Gastroesophageal sphincter (tissue), 4 donors: Measurements from ENCODE around the gene ARID1B. TPM values are rescaled to one million over a fixed set of nuclear protein-coding genes. Genes with fewer than 3 reads are reported as not detected.
A peak's percentile ranks its signal among the peaks of the same experiment; 100 is the strongest.

ENCODE experiments used
- ATAC-seq: fragments of 150-250 bp; one replicate; pipeline ENCODE4 v1.9.1; 2016; ENCODE audit warnings: mild to moderate bottlenecking, moderate library complexity
- H3K27ac ChIP-seq, 4 donors: fragments of 200-600 bp; sonication (generic) in 3 of 4; 1 replicate in 3 of 4; 2 replicates in 1 of 4; pipeline ENCODE4 v1.5.1; 2016 to 2019
- H3K27me3 ChIP-seq: fragments of 200-600 bp; sonication (generic); one replicate; pipeline ENCODE4 v1.5.1; 2019
- H3K36me3 ChIP-seq, 2 donors: fragments of 200-600 bp; sonication (generic); one replicate each; pipeline ENCODE4 v1.5.1; 2019; ENCODE audit warnings: control low read depth in 1 of 2
- H3K4me1 ChIP-seq, 3 donors: fragments of 200-600 bp; sonication (generic); 1 replicate in 2 of 3; 2 replicates in 1 of 3; pipeline ENCODE4 v1.5.1; 2016 to 2019; ENCODE audit warnings: control low read depth in 2 of 3
- H3K4me3 ChIP-seq, 2 donors: fragments of 200-600 bp; sonication (generic); one replicate each; pipeline ENCODE4 v1.5.1; 2019; ENCODE audit warnings: mild to moderate bottlenecking in 1 of 2, moderate library complexity in 1 of 2
- H3K9me3 ChIP-seq, 3 donors: fragments of 200-600 bp; sonication (generic); one replicate each; pipeline ENCODE4 v1.5.1; 2017 to 2019; ENCODE audit warnings: control low read depth in 2 of 3
- EP300 ChIP-seq: sonication (generic); formaldehyde crosslinking; IDR thresholded peaks from one replicate; pipeline ENCODE4 v1.6.1; 2017; ENCODE audit warnings: antibody characterized with exemption, mild to moderate bottlenecking
- POLR2A ChIP-seq, 2 donors: fragments of 450-650 bp; IDR thresholded peaks; one replicate each; pipeline ENCODE4 v1.6.1; 2017; ENCODE audit warnings: antibody characterized with exemption in 2 of 2, mild to moderate bottlenecking in 2 of 2, moderate library complexity in 1 of 2
- POLR2AphosphoS5 ChIP-seq: sonication (generic); formaldehyde crosslinking; IDR thresholded peaks from one replicate; pipeline ENCODE4 v1.6.1; 2017; ENCODE audit warnings: antibody characterized with exemption
- WGBS, 2 donors: methylation state at CpG; one replicate each; pipeline ENCODE4 v1.1.5; 2018; ENCODE audit warnings: low coverage in 1 of 2; 5-methylcytosine and 5-hydroxymethylcytosine counted together
- total RNA-seq, 4 donors: library from RNA; depleted of rRNA; stranded (reverse); fragments of >200 nt; gene quantifications; one replicate each; pipeline ENCODE4 v1.1.0, GENCODE V29; 2016
- TF ChIP-seq, protein P1 (sequence below), 4 experiments: fragments of 200-600 bp in 2 of 4; fragments of 450-650 bp in 2 of 4; sonication (generic) in 1 of 4; IDR thresholded peaks; one replicate each; pipeline ENCODE4 v1.5.1; 2017 to 2019; ENCODE audit warnings: antibody characterized with exemption in 4 of 4, mild to moderate bottlenecking in 2 of 4, moderate library complexity in 2 of 4

Gene ARID1B
- total RNA-seq, 4 donors from 2014 or later = 40.0 to 106 (median 79.7) TPM

DNA sequence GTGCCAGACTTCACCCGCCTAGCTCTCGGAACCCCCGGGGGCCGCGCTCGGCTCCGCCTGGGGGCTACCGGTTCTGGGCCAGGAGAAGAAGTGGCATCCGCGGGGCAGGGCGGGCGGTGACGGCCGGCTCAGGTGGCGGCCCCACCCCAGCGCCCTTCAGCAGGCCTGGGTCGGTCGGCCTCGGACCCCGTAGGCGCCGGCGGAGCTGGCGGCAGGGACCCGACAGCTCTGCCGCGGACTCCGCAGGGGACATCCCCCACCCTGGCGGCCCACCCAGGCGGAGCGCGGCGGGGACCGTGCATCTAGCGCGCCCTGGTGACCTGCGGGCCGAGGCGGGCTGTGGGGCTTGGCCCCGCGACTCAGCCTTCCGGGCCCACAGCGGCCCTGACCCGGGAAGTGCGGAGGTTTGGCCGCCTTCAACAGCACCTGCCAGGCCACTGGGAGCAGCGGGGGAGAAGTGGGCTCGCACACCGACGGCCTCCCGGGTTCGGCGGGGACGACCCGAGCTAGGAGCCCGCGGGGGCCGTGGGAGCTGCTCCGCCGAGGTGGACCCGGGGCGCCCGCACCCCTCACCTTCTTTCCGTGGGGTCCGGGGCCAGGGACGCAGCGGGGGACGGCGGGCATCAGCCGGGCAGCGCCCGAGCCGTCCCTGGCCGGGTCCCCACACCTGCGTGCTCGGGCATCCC is 459.0 kb downstream of the ARID1B start:
- no peaks in the 10 kb centered on the region for H3K36me3 ChIP-seq
- TF ChIP-seq POLR2AphosphoS5 (no peak), EP300 (no peak), POLR2A (IDR thresholded peaks at IDR 0.05) (no peak)
- TF ChIP-seq, protein P1, sequence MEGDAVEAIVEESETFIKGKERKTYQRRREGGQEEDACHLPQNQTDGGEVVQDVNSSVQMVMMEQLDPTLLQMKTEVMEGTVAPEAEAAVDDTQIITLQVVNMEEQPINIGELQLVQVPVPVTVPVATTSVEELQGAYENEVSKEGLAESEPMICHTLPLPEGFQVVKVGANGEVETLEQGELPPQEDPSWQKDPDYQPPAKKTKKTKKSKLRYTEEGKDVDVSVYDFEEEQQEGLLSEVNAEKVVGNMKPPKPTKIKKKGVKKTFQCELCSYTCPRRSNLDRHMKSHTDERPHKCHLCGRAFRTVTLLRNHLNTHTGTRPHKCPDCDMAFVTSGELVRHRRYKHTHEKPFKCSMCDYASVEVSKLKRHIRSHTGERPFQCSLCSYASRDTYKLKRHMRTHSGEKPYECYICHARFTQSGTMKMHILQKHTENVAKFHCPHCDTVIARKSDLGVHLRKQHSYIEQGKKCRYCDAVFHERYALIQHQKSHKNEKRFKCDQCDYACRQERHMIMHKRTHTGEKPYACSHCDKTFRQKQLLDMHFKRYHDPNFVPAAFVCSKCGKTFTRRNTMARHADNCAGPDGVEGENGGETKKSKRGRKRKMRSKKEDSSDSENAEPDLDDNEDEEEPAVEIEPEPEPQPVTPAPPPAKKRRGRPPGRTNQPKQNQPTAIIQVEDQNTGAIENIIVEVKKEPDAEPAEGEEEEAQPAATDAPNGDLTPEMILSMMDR (IDR thresholded peaks at IDR 0.05) = no peak
- no peaks in the 10 kb centered on the region for H3K9me3 ChIP-seq
- H3K4me3 ChIP-seq = peak overlapping the region; percentile 30 to 60
- H3K4me1 ChIP-seq = peaks cover 0 to 47% (median 20%) of the 10 kb centered on the region in 3 donors
- 4% methylated on average over 17 of the region's 76 CpGs; no CpG with 5 or more reads in 1 of the 2 donors for WGBS, 2 donors
- peak; percentile 15 for ATAC-seq
- H3K27me3 ChIP-seq = no peaks in the 10 kb centered on the region
- H3K27ac ChIP-seq = peak overlapping the region; percentile 64 to 95 (median 87)

DNA sequence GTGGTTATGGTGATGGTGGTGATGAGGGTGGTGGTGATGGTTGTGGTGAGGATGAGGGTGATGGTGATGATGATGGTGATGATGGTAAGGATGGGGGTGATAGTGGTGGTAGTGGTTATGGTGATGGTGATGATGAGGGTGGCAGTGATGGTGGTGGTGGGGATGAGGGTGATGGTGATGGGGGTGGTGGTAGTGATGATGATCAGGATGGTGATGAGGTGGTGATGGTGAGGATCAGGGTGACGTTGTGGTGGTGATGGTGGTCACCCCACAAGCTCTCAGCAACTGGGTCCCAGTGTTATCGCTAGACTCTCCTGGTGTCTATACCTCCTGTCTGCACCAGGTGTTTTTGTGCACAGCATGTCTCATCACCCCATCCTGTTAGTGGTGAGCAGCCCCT is 461.2 kb downstream of the ARID1B start:
- 94 to 100% methylated on average over 2 of the region's 2 CpGs for WGBS, 2 donors
- no peaks in the 10 kb centered on the region for H3K9me3 ChIP-seq
- H3K4me3 ChIP-seq = no peak overlapping the region
- H3K4me1 ChIP-seq = peaks cover 0 to 56% (median 20%) of the 10 kb centered on the region in 3 donors
- ATAC-seq = no peak
- no peaks in the 10 kb centered on the region for H3K27me3 ChIP-seq
- TF ChIP-seq POLR2A (IDR thresholded peaks at IDR 0.05) = no peak
- TF ChIP-seq, protein P1 (IDR thresholded peaks at IDR 0.05) = no peak
- no peak for TF ChIP-seq EP300
- no peak for TF ChIP-seq POLR2AphosphoS5
- no peaks in the 10 kb centered on the region for H3K36me3 ChIP-seq
- peak overlapping the region in 3 of 4 donors; percentile 83 to 87 (median 85) for H3K27ac ChIP-seq

DNA sequence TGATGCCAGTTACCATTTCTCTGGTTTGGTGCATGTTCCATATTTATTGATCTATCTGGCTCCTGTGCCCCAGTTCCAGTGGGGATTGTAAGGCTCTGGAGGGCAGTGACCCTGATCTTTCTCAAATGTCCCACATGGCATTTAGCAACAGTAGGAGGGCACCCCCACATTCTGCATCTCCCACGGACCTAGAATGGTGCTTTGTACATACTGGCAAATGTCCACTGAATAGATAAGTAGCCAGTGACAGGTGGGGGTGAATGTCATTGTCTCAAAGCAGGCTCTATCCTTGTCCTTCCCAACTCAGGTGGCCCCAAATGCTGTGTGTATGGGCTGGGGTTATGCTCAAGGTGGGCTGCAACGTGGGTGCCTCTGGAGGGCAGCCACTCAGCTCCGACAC is 462.0 kb downstream of the ARID1B start:
- no peak overlapping the region for H3K4me3 ChIP-seq
- H3K36me3 ChIP-seq = no peaks in the 10 kb centered on the region
- peak overlapping the region; percentile 60 to 87 (median 84) for H3K27ac ChIP-seq
- WGBS, 2 donors = 48% methylated on average over 3 of the region's 3 CpGs; no CpG with 5 or more reads in 1 of the 2 donors
- H3K27me3 ChIP-seq = no peaks in the 10 kb centered on the region
- no peak for TF ChIP-seq POLR2A (IDR thresholded peaks at IDR 0.05)
- no peak for TF ChIP-seq EP300
- TF ChIP-seq, protein P1 (IDR thresholded peaks at IDR 0.05) = no peak
- no peak for TF ChIP-seq POLR2AphosphoS5
- H3K4me1 ChIP-seq = peaks cover 0 to 63% (median 20%) of the 10 kb centered on the region in 3 donors
- H3K9me3 ChIP-seq = no peaks in the 10 kb centered on the region
- ATAC-seq = no peak

DNA sequence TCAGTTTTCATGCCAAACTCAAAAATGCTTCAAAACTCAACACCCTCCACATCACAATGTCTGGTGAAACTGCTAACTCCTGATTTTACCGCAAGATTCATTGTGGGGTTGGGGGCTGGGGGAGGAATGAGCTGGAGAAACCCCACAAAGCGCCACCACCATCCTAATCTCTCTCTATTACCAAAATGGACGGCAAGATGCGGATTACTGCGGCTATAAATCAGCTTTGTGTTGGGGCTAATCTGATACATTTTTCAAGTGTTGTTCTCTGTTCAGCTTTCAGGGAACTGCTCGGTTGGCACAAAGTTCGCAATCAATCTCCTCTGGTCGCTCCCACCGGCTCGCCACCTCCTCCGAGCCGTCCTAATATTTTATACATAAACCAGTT is 462.5 kb downstream of the ARID1B start:
- no peaks in the 10 kb centered on the region for H3K36me3 ChIP-seq
- H3K27ac ChIP-seq = peak overlapping the region; percentile 60 to 87 (median 84)
- 29 to 56% methylated on average over 6 to 8 of the region's 12 CpGs for WGBS, 2 donors
- TF ChIP-seq, protein P1 (IDR thresholded peaks at IDR 0.05) = no peak
- no peak for TF ChIP-seq POLR2A (IDR thresholded peaks at IDR 0.05)
- TF ChIP-seq POLR2AphosphoS5 = no peak
- TF ChIP-seq EP300 = no peak
- no peaks in the 10 kb centered on the region for H3K9me3 ChIP-seq
- peaks cover 0 to 68% (median 23%) of the 10 kb centered on the region in 3 donors for H3K4me1 ChIP-seq
- no peak for ATAC-seq
- H3K27me3 ChIP-seq = no peaks in the 10 kb centered on the region
- H3K4me3 ChIP-seq = peak overlapping the region in 1 of 2 donors; percentile 45
